SKM-1 treated with dmso at 0.1 percent for 144 hours (cell line): ENCODE results near the gene CFTR.
"Not testable (repeated sequence)": the region's sequence is repeated elsewhere in the genome, so short reads cannot be mapped to it uniquely, and the experiment has no call there.

Source experiments
- DNase-seq: peaks from one replicate; lab custom pipeline; 2025; ENCODE audit not compliant: unreplicated experiment; lab: John Stamatoyannopoulos, UW

CFTR gene

GRCh38 chr7:117493460-117493859, 13.6 kb downstream of the CFTR start:
- no peak for DNase-seq

- DNase-seq: no peak
Measured at GRCh38 chr7:117495308-117495707, 15.5 kb downstream of the CFTR start.

GRCh38 chr7:117502331-117502730, 22.5 kb downstream of the CFTR start:
- DNase-seq: no peak

- no peak for DNase-seq
Measured at GRCh38 chr7:117505238-117505637, 25.4 kb downstream of the CFTR start.

- no peak for DNase-seq
Measured at GRCh38 chr7:117508676-117509075, 28.9 kb downstream of the CFTR start.

- DNase-seq: not testable (repeated sequence)
Measured at GRCh38 chr7:117517194-117517593, 37.4 kb downstream of the CFTR start.

- no peak for DNase-seq
Measured at GRCh38 chr7:117530390-117530789, 50.6 kb downstream of the CFTR start.

- no peak for DNase-seq
Measured at GRCh38 chr7:117531595-117532244, 51.9 kb downstream of the CFTR start.

GRCh38 chr7:117538053-117538452, 58.2 kb downstream of the CFTR start:
- DNase-seq: no peak

GRCh38 chr7:117544061-117544460, 64.2 kb downstream of the CFTR start:
- no peak for DNase-seq

GRCh38 chr7:117548035-117548434, 68.2 kb downstream of the CFTR start:
- DNase-seq: no peak

- no peak for DNase-seq
Measured at GRCh38 chr7:117550625-117551024, 70.8 kb downstream of the CFTR start.

GRCh38 chr7:117552660-117553059, 72.8 kb downstream of the CFTR start:
- DNase-seq: no peak

GRCh38 chr7:117555260-117555659, 75.4 kb downstream of the CFTR start:
- DNase-seq: no peak

- DNase-seq: no peak
Measured at GRCh38 chr7:117559391-117559790, 79.6 kb downstream of the CFTR start.

GRCh38 chr7:117560030-117560429, 80.2 kb downstream of the CFTR start:
- no peak for DNase-seq

GRCh38 chr7:117562759-117563158, 82.9 kb downstream of the CFTR start:
- DNase-seq: no peak

GRCh38 chr7:117564080-117564479, 84.3 kb downstream of the CFTR start:
- no peak for DNase-seq

- DNase-seq: no peak
Measured at GRCh38 chr7:117564627-117565026, 84.8 kb downstream of the CFTR start.

GRCh38 chr7:117565226-117565625, 85.4 kb downstream of the CFTR start:
- DNase-seq: no peak

- no peak for DNase-seq
Measured at GRCh38 chr7:117567781-117568180, 88.0 kb downstream of the CFTR start.

- DNase-seq: no peak
Measured at GRCh38 chr7:117572856-117573620, 93.2 kb downstream of the CFTR start.

- DNase-seq: no peak
Measured at GRCh38 chr7:117581424-117581823, 101.6 kb downstream of the CFTR start.
